GM12878 (cell line): ENCODE measurements around the gene TNFRSF11A. TPM values are rescaled to one million over a fixed set of nuclear protein-coding genes. Genes with fewer than 3 reads are reported as not detected.

Source experiments
- ATAC-seq: fragments of 200-7000 bp; cut with Tn5 transposase; 3 replicates; pipeline ENCODE4 v1.9.1; 2020; ENCODE audit warnings: mild to moderate bottlenecking, moderate library complexity
- BruUV-seq: library from RNA; stranded (reverse); fragments of 400-500 nt; replicated peaks from 2 replicates; lab custom pipeline; 2021; lab: Mats Ljungman, UMichigan
- CTCF ChIA-PET: fragments of 300-600 bp; sonication (Branson Sonifier 250); formaldehyde crosslinking; extraction: SDS; loops from one replicate; lab custom pipeline; 2021; ENCODE audit warnings: inconsistent platforms; lab: Yijun Ruan, JAX
- POLR2A ChIA-PET: fragments of 350-600 bp; formaldehyde crosslinking; extraction: SDS; loops from one replicate; lab custom pipeline; 2021; ENCODE audit warnings: inconsistent platforms; lab: Charles Lee
- RAD21 ChIA-PET: fragments of 300-600 bp; sonication (Branson Sonifier 250); formaldehyde crosslinking; loops from one replicate; lab custom pipeline; 2023; ENCODE audit warnings: antibody characterized with exemption; ENCODE audit not compliant: unreplicated experiment; lab: Charles Lee
- SMC1A ChIA-PET: fragments of 300-600 bp; sonication (Branson Sonifier 250); formaldehyde crosslinking; loops from one replicate; lab custom pipeline; 2023; ENCODE audit not compliant: unreplicated experiment, uncharacterized antibody; lab: Charles Lee
- DNase-seq: peaks from one replicate; pipeline ENCODE4 v3.0.0-alpha.2; 2011; ENCODE audit warnings: low read depth, low spot score
- FAIRE-seq: peaks from 3 replicates; lab custom pipeline; 2011; peaks lifted over from hg19 to GRCh38; lab: Jason Lieb, UNC
- H2AFZ ChIP-seq: 2 replicates; pipeline ENCODE4 v1.6.0; 2011; ENCODE audit warnings: low read depth, low read length, control low read depth; ENCODE audit not compliant: control insufficient read depth
- H3K27ac ChIP-seq: 2 replicates; pipeline ENCODE4 v1.5.1; 2011; ENCODE audit warnings: control low read depth; ENCODE audit not compliant: control insufficient read depth, insufficient read depth
- H3K27me3 ChIP-seq, 2 experiments: replicated peaks in 1 of 2; 2 replicates each; pipeline versions ENCODE4 v1.6.0 to v1.6.1; 2011; ENCODE audit warnings: low read length in 1 of 2; ENCODE audit not compliant: control insufficient read depth in 2 of 2, insufficient read depth in 2 of 2
- H3K36me3 ChIP-seq, 2 experiments: 2 replicates each; pipeline ENCODE4 v1.5.1; 2011; ENCODE audit warnings: low read length in 1 of 2; ENCODE audit not compliant: control insufficient read depth in 2 of 2, insufficient read depth in 2 of 2
- H3K4me1 ChIP-seq: 2 replicates; pipeline ENCODE4 v1.6.1; 2011; ENCODE audit warnings: mild to moderate bottlenecking, low read length, moderate library complexity, mixed read lengths; ENCODE audit not compliant: control insufficient read depth, insufficient read depth
- H3K4me2 ChIP-seq: 2 replicates; pipeline ENCODE4 v1.6.0; 2011; ENCODE audit warnings: control low read depth; ENCODE audit not compliant: control insufficient read depth, insufficient read depth
- H3K4me3 ChIP-seq: fragments of 200-600 bp; sonication (generic); 2 replicates; pipeline ENCODE4 v1.5.1; 2016
- H3K79me2 ChIP-seq: 2 replicates; pipeline ENCODE4 v1.6.0; 2011; ENCODE audit warnings: low read length; ENCODE audit not compliant: control insufficient read depth, insufficient read depth
- H3K9ac ChIP-seq: 2 replicates; pipeline ENCODE4 v1.8.0; 2011; ENCODE audit warnings: low read length, control low read depth, mixed read lengths; ENCODE audit not compliant: control insufficient read depth, insufficient read depth
- H3K9me3 ChIP-seq: replicated peaks from 3 replicates; pipeline ENCODE4 v1.5.1; 2011; ENCODE audit warnings: mild to moderate bottlenecking, low read length; ENCODE audit not compliant: control insufficient read depth, insufficient read depth
- H4K20me1 ChIP-seq: 2 replicates; pipeline ENCODE4 v1.6.0; 2011; ENCODE audit not compliant: control insufficient read depth, insufficient read depth
- CTCF ChIP-seq, 3 experiments: IDR thresholded peaks in 2 of 3; conservative IDR thresholded peaks in 1 of 3; 2 replicates each; pipeline ENCODE4 v1.5.1; 2011; ENCODE audit warnings: low read depth in 3 of 3, low read length in 3 of 3, mild to moderate bottlenecking in 3 of 3, control low read depth in 2 of 3, moderate library complexity in 2 of 3, inconsistent platforms in 1 of 3, mixed read lengths in 1 of 3; ENCODE audit not compliant: control insufficient read depth in 2 of 3, insufficient read depth in 1 of 3; ENCODE audit errors: extremely low read depth in 1 of 3
- E2F8 ChIP-seq: fragments of 450-650 bp; IDR thresholded peaks from 2 replicates; pipeline ENCODE4 v1.6.1; 2018; ENCODE audit warnings: mild to moderate bottlenecking, low read depth, moderate library complexity; ENCODE audit not compliant: partially characterized antibody
- IKZF1 ChIP-seq: fragments of 450-650 bp; conservative IDR thresholded peaks from 2 replicates; pipeline ENCODE4 v1.6.1; 2017; ENCODE audit warnings: antibody characterized with exemption, mild to moderate bottlenecking
- MEF2B ChIP-seq: fragments of 450-650 bp; IDR thresholded peaks from 2 replicates; pipeline ENCODE4 v1.6.1; 2018; ENCODE audit warnings: mild to moderate bottlenecking, moderate library complexity; ENCODE audit not compliant: partially characterized antibody, poor library complexity, severe bottlenecking
- TBL1XR1 ChIP-seq: IDR thresholded peaks from 2 replicates; pipeline ENCODE4 v1.6.1; 2012; ENCODE audit warnings: low read depth, low read length, improper control_type of control experiment
- TCF12 ChIP-seq: IDR thresholded peaks from 2 replicates; pipeline ENCODE4 v1.6.1; 2011; ENCODE audit warnings: low read depth, mild to moderate bottlenecking, low read length
- WGBS: methylation state at CpG from one replicate; pipeline ENCODE4 v1.1.6; 2016; ENCODE audit warnings: low lambda C conversion rate; ENCODE audit not compliant: insufficient replicate concordance, insufficient coverage; ENCODE audit errors: missing lambda C conversion rate; 5-methylcytosine and 5-hydroxymethylcytosine counted together
- in situ Hi-C: fragments of 300-500 bp; cut with MboI; formaldehyde crosslinking; loops from 9 replicates; pipeline ENCODE4 v1.14.3; 2018; ENCODE audit warnings: mixed read lengths
- intact Hi-C: fragments of 100-400 bp; cut with micrococcal nuclease; formaldehyde crosslinking; loops from one replicate; pipeline ENCODE4 v1.14.2; 2022; ENCODE audit not compliant: unreplicated experiment
- polyA plus RNA-seq, 11 experiments: library from polyadenylated mRNA; depleted of rRNA in 4 of 11; unstranded in 6 of 11; stranded (reverse) in 5 of 11; fragments of >200 nt; fragmentation: Nextera tagmentation in 4 of 11; fragmentation: Illumina TruSeq in 1 of 11; extraction: Ambion mirVana in 4 of 11; extraction: Trizol in 1 of 11; gene quantifications; 1 replicate in 1 of 11; 2 replicates in 10 of 11; pipeline versions ENCODE4 v1.2.1 to v1.2.3, GENCODE V29; 2011 to 2016; ENCODE audit warnings: inconsistent platforms in 2 of 11, missing spikeins in 2 of 11, low read depth in 1 of 11
- total RNA-seq, 4 experiments: library from RNA; depleted of rRNA in 3 of 4; stranded (reverse); fragments of >200 nt in 3 of 4; fragmentation: Illumina TruSeq in 1 of 4; extraction: Trizol in 1 of 4; gene quantifications; 2 replicates each; pipeline versions ENCODE4 v1.2.1 to v1.2.3, GENCODE V29; 2013 to 2021

TNFRSF11A gene
- total and polyA plus RNA-seq, 10 of the 15 experiments (the other 5 are each of a cell fraction or from before 2014, with no cell fraction given), result 0.07 to 4.0 (median 0.23) TPM

GRCh38 chr18:62399276-62399675 lies 74.2 kb downstream of the TNFRSF11A start:
- WGBS, result 13% methylated on average over 3 of the region's 3 CpGs
- ATAC-seq (no peak), DNase-seq (no peak), FAIRE-seq (no peak)
- Histone ChIP-seq H3K4me1 (no peaks in the 10 kb centered on the region; the same call in 1 of the 2 replicates), H3K9ac (no peak overlapping the region), H2AFZ (no peak overlapping the region), H3K36me3 (no peaks in the 10 kb centered on the region), H3K4me2 (no peak overlapping the region), H3K4me3 (no peak overlapping the region), H4K20me1 (no peaks in the 10 kb centered on the region), H3K79me2 (no peaks in the 10 kb centered on the region), H3K9me3 (no peaks in the 10 kb centered on the region), H3K27ac (no peak overlapping the region), H3K27me3 (no peaks in the 10 kb centered on the region)
- no peak for TF ChIP-seq TCF12
- TF ChIP-seq CTCF (IDR thresholded peaks at IDR 0.05 in 2 of 3, conservative IDR thresholded peaks at IDR 0.05 in 1 of 3; ENCODE audit: control insufficient read depth in 2 of 3, extremely low read depth in 1 of 3, insufficient read depth in 1 of 3, low read depth in 3 of 3, low read length in 3 of 3), result 0 out of 6 replicates have a peak, but pooled peaks of 1 of the 3 experiments have one; percentile 8
- no TSS peak for BruUV-seq
- RAD21 ChIA-PET, result no interaction called here
- CTCF ChIA-PET, result interaction anchor here (0.7 to 1.2 kb wide), 3 partner anchors 11 to 80 kb away, joined by 3 read pairs; no protein-coding TSS in a partner anchor
- SMC1A ChIA-PET, result interaction anchor here (1.0 kb wide), 1 partner anchor 13 kb away, joined by 3 read pairs; no protein-coding TSS in a partner anchor
- POLR2A ChIA-PET, result interaction anchor here (0.6 kb wide), 1 partner anchor 135 kb away, joined by 3 read pairs; no protein-coding TSS in a partner anchor
- intact Hi-C loops (no loop called here), in situ Hi-C loops (no loop called here)

GRCh38 chr18:62399781-62400308 lies 74.7 kb downstream of the TNFRSF11A start:
- H3K4me2 ChIP-seq, result no peak overlapping the region
- DNase-seq (no peak), ATAC-seq (peak; percentile 78), FAIRE-seq (no peak)
- no peaks in the 10 kb centered on the region for H4K20me1 ChIP-seq
- in situ Hi-C loops (no loop called here), intact Hi-C loops (no loop called here)
- WGBS, result 46% methylated on average over 4 of the region's 4 CpGs
- SMC1A ChIA-PET, result interaction anchor here (1.3 kb wide), 1 partner anchor 14 kb away, joined by 4 read pairs; no protein-coding TSS in a partner anchor
- no peaks in the 10 kb centered on the region for H3K27me3 ChIP-seq
- no peaks in the 10 kb centered on the region for H3K9me3 ChIP-seq
- no peaks in the 10 kb centered on the region for H3K36me3 ChIP-seq
- H3K9ac ChIP-seq, result no peak overlapping the region
- H3K79me2 ChIP-seq, result no peaks in the 10 kb centered on the region
- H3K4me3 ChIP-seq, result no peak overlapping the region
- no peak overlapping the region; the same call in 1 of the 2 replicates for H2AFZ ChIP-seq
- no TSS peak for BruUV-seq
- no peak overlapping the region for H3K27ac ChIP-seq
- POLR2A ChIA-PET, result interaction anchor here (0.5 to 0.6 kb wide), 2 partner anchors 135 to 623 kb away, joined by 3 to 4 read pairs; no protein-coding TSS in a partner anchor
- CTCF ChIA-PET, result interaction anchor here (1.2 kb wide), 1 partner anchor 22 kb away, joined by 3 read pairs; no protein-coding TSS in a partner anchor
- RAD21 ChIA-PET, result no interaction called here
- H3K4me1 ChIP-seq, result no peaks in the 10 kb centered on the region; the same call in 1 of the 2 replicates
- TF ChIP-seq IKZF1 (0 out of 2 replicates have a peak, but pooled peaks have one; percentile 11), CTCF (IDR thresholded peaks at IDR 0.05 in 2 of 3, conservative IDR thresholded peaks at IDR 0.05 in 1 of 3; ENCODE audit: control insufficient read depth in 2 of 3, extremely low read depth in 1 of 3, insufficient read depth in 1 of 3, low read depth in 3 of 3, low read length in 3 of 3) (peak; percentile 21 to 36 (median 23); a peak in 4 of 6 replicates), TBL1XR1 (no peak), E2F8 (no peak), MEF2B (peak; percentile 27)
